HepG2 (cell line): ENCODE results near the gene LTC4S. TPM values are rescaled to one million over a fixed set of nuclear protein-coding genes. Genes with fewer than 3 reads are reported as not detected.

Source experiments
- ATF7-NPFF ChIP-seq: sonication (generic); formaldehyde crosslinking; IDR thresholded peaks from 2 replicates; pipeline ENCODE4 v1.8.1; 2023; ENCODE audit warnings: mild to moderate bottlenecking, low read depth, missing genetic modification reagents, moderate library complexity
- CBX5 ChIP-seq: sonication (generic); formaldehyde crosslinking; IDR thresholded peaks from 2 replicates; pipeline ENCODE4 v1.4.0; 2020; ENCODE audit warnings: missing genetic modification reagents, borderline replicate concordance
- CC2D1A ChIP-seq: sonication (generic); formaldehyde crosslinking; IDR thresholded peaks from 2 replicates; pipeline ENCODE4 v1.8.1; 2023; ENCODE audit warnings: mild to moderate bottlenecking, missing genetic modification reagents
- CREBL2 ChIP-seq: sonication (generic); formaldehyde crosslinking; IDR thresholded peaks from 2 replicates; pipeline ENCODE4 v1.8.1; 2023; ENCODE audit warnings: missing genetic modification reagents, mild to moderate bottlenecking, borderline replicate concordance
- GMEB2 ChIP-seq: IDR thresholded peaks from 2 replicates; pipeline ENCODE4 v1.6.1; 2016; ENCODE audit warnings: missing biosample characterization, missing genetic modification reagents, low read depth
- PRDM15 ChIP-seq: sonication (generic); formaldehyde crosslinking; IDR thresholded peaks from 2 replicates; pipeline ENCODE4 v1.4.0; 2020; ENCODE audit warnings: missing genetic modification reagents
- PRDM4 ChIP-seq: sonication (generic); formaldehyde crosslinking; IDR thresholded peaks from 2 replicates; pipeline ENCODE4 v1.9.0; 2021; ENCODE audit warnings: missing genetic modification reagents, borderline replicate concordance
- SP1 ChIP-seq, 2 experiments: fragments of 450-650 bp in 1 of 2; sonication (generic) in 1 of 2; formaldehyde crosslinking in 1 of 2; IDR thresholded peaks; 2 replicates each; pipeline versions ENCODE4 v1.4.0 to v1.6.1; 2016 to 2020; ENCODE audit warnings: missing genetic modification reagents in 1 of 2
- THAP8 ChIP-seq: sonication (generic); formaldehyde crosslinking; IDR thresholded peaks from 2 replicates; pipeline ENCODE4 v1.5.1; 2020; ENCODE audit warnings: missing genetic modification reagents, mild to moderate bottlenecking, borderline replicate concordance
- ZBTB4 ChIP-seq: sonication (generic); formaldehyde crosslinking; IDR thresholded peaks from 2 replicates; pipeline ENCODE4 v1.4.0; 2020; ENCODE audit warnings: missing genetic modification reagents, mild to moderate bottlenecking, borderline replicate concordance
- ZBTB49 ChIP-seq: sonication (generic); formaldehyde crosslinking; IDR thresholded peaks from 2 replicates; pipeline ENCODE4 v1.4.0; 2020; ENCODE audit warnings: missing genetic modification reagents, borderline replicate concordance
- ZNF780A ChIP-seq: sonication (generic); formaldehyde crosslinking; IDR thresholded peaks from 2 replicates; pipeline ENCODE4 v1.8.0; 2022; ENCODE audit warnings: mild to moderate bottlenecking, missing genetic modification reagents, moderate library complexity
- polyA plus RNA-seq, 8 experiments: library from polyadenylated mRNA; depleted of rRNA in 3 of 8; stranded (reverse) in 7 of 8; unstranded in 1 of 8; fragments of >200 nt; fragmentation: Illumina TruSeq in 4 of 8; extraction: Trizol in 4 of 8; gene quantifications; 2 replicates each; pipeline versions ENCODE4 v1.2.1 to v1.2.3, GENCODE V29; 2011 to 2016; ENCODE audit warnings: low read depth in 4 of 8, missing spikeins in 1 of 8, mixed read lengths in 1 of 8; ENCODE audit not compliant: insufficient read depth in 1 of 8
- total RNA-seq, 5 experiments: library from RNA; depleted of rRNA; stranded (reverse); fragments of >200 nt; fragmentation: Illumina TruSeq; extraction: Trizol; gene quantifications; 2 replicates each; pipeline ENCODE4 v1.2.3, GENCODE V29; 2016; ENCODE audit warnings: low read depth in 1 of 5

LTC4S gene
- total and polyA plus RNA-seq, 2 of the 13 experiments (the other 11 are each of a cell fraction or from before 2014, with no cell fraction given) = 0.35 TPM; not detected in 1

GRCh38 chr5:179802207-179802883 is 8.6 kb downstream of the LTC4S start (continued):
- TF ChIP-seq ZBTB4 (CRISPR knock-in tag) (0 out of 2 replicates have a peak, but pooled peaks have one; percentile 2), CREBL2 (CRISPR knock-in tag) (no peak), CC2D1A (CRISPR knock-in tag) (no peak), ZBTB49 (CRISPR knock-in tag) (no peak), GMEB2 (no peak), PRDM15 (CRISPR knock-in tag) (peak; percentile 37; the same call in 1 of the 2 replicates), ZNF780A (no peak), ATF7-NPFF (CRISPR knock-in tag) (no peak), PRDM4 (CRISPR knock-in tag) (no peak), CBX5 (CRISPR knock-in tag) (no peak), THAP8 (CRISPR knock-in tag) (no peak), SP1 (IDR thresholded peaks at IDR 0.05) (no peak), SP1 (CRISPR knock-in tag; IDR thresholded peaks at IDR 0.05) (no peak)
